Stimulated activated CD8-positive, alpha-beta memory T cell treated with anti-CD3 and anti-CD28 coated beads, Interleukin-12 subunit alpha, Interleukin-12 subunit beta, amount 100 ng/mL, for 24 hours (primary cell): ENCODE data around the gene GRXCR2.
"Not testable (repeated sequence)": the region's sequence is repeated elsewhere in the genome, so short reads cannot be mapped to it uniquely, and the experiment has no call there.

Experiments
- DNase-seq: peaks from one replicate; pipeline ENCODE4 v3.0.0-alpha.2; 2020; ENCODE audit errors: extremely low read depth

Gene GRXCR2

GRCh38 chr5:145872914-145873313, at the start of gene GRXCR2:
TSS of gene GRXCR2 (minus strand) at chr5:145873014. CDS start at chr5:145872968, 46 bp downstream.
- DNase-seq = no peak

GRCh38 chr5:145922059-145922458, 49.2 kb upstream of the GRXCR2 start:
- no peak for DNase-seq

- DNase-seq = no peak
Measured at GRCh38 chr5:145921211-145921610, 48.4 kb upstream of the GRXCR2 start.

GRCh38 chr5:145920542-145921210, 47.9 kb upstream of the GRXCR2 start:
- no peak for DNase-seq

GRCh38 chr5:145919413-145919812, 46.6 kb upstream of the GRXCR2 start:
- no peak for DNase-seq

- DNase-seq = no peak
Measured at GRCh38 chr5:145918397-145918796, 45.6 kb upstream of the GRXCR2 start.

- no peak for DNase-seq
Measured at GRCh38 chr5:145917288-145917687, 44.5 kb upstream of the GRXCR2 start.

GRCh38 chr5:145915970-145916638, 43.3 kb upstream of the GRXCR2 start:
- no peak for DNase-seq

- no peak for DNase-seq
Measured at GRCh38 chr5:145913701-145914100, 40.9 kb upstream of the GRXCR2 start.

- DNase-seq = no peak
Measured at GRCh38 chr5:145912594-145912993, 39.8 kb upstream of the GRXCR2 start.

GRCh38 chr5:145912019-145912418, 39.2 kb upstream of the GRXCR2 start:
- no peak for DNase-seq

- DNase-seq = no peak
Measured at GRCh38 chr5:145911164-145911563, 38.4 kb upstream of the GRXCR2 start.

GRCh38 chr5:145908206-145908960, 35.6 kb upstream of the GRXCR2 start:
- no peak for DNase-seq

- DNase-seq = no peak
Measured at GRCh38 chr5:145906401-145906800, 33.6 kb upstream of the GRXCR2 start.

- no peak for DNase-seq
Measured at GRCh38 chr5:145904743-145905142, 31.9 kb upstream of the GRXCR2 start.

GRCh38 chr5:145903867-145904266, 31.1 kb upstream of the GRXCR2 start:
- DNase-seq = no peak

GRCh38 chr5:145903113-145903512, 30.3 kb upstream of the GRXCR2 start:
- DNase-seq = no peak

GRCh38 chr5:145902421-145902820, 29.6 kb upstream of the GRXCR2 start:
- no peak for DNase-seq

- no peak for DNase-seq
Measured at GRCh38 chr5:145898171-145898570, 25.4 kb upstream of the GRXCR2 start.

GRCh38 chr5:145891378-145891777, 18.6 kb upstream of the GRXCR2 start:
- not testable (repeated sequence) for DNase-seq

- DNase-seq = no peak
Measured at GRCh38 chr5:145889611-145890010, 16.8 kb upstream of the GRXCR2 start.

GRCh38 chr5:145887976-145888574, 15.3 kb upstream of the GRXCR2 start:
- no peak for DNase-seq
